HG03097 (cell line): ENCODE data around the gene TNFSF13B.
"Not testable (repeated sequence)": the region's sequence is repeated elsewhere in the genome, so short reads cannot be mapped to it uniquely, and the experiment has no call there.

Source experiments
- ATAC-seq: cut with Tn5 transposase; IDR thresholded peaks from one replicate; pipeline ENCODE4 v1.9.1; 2021; ENCODE audit not compliant: unreplicated experiment, low FRiP score

Gene TNFSF13B

GRCh38 chr13:108278466-108278865 lies 8.9 kb downstream of the TNFSF13B start:
- ATAC-seq, result no peak

- no peak for ATAC-seq
Observed at GRCh38 chr13:108281901-108282300, 12.4 kb downstream of the TNFSF13B start.

- ATAC-seq, result no peak
Observed at GRCh38 chr13:108283110-108283509, 13.6 kb downstream of the TNFSF13B start.

GRCh38 chr13:108288741-108289140 lies 19.2 kb downstream of the TNFSF13B start:
- ATAC-seq, result no peak

- no peak for ATAC-seq
Observed at GRCh38 chr13:108289819-108290218, 20.3 kb downstream of the TNFSF13B start.

GRCh38 chr13:108297114-108297513 lies 27.6 kb downstream of the TNFSF13B start:
- ATAC-seq, result no peak

- no peak for ATAC-seq
Observed at GRCh38 chr13:108302279-108302678, 32.8 kb downstream of the TNFSF13B start.

- ATAC-seq, result no peak
Observed at GRCh38 chr13:108304170-108305016, 34.9 kb downstream of the TNFSF13B start.

GRCh38 chr13:108305655-108306054 lies 36.1 kb downstream of the TNFSF13B start:
- no peak for ATAC-seq

GRCh38 chr13:108306860-108307259 lies 37.3 kb downstream of the TNFSF13B start:
- no peak for ATAC-seq

- not testable (repeated sequence) for ATAC-seq
Observed at GRCh38 chr13:108311596-108311995, 42.1 kb downstream of the TNFSF13B start.

- ATAC-seq, result no peak
Observed at GRCh38 chr13:108313382-108313781, 43.9 kb downstream of the TNFSF13B start.

- ATAC-seq, result no peak
Observed at GRCh38 chr13:108315273-108315672, 45.8 kb downstream of the TNFSF13B start.

- no peak for ATAC-seq
Observed at GRCh38 chr13:108315991-108316390, 46.5 kb downstream of the TNFSF13B start.

- ATAC-seq, result no peak
Observed at GRCh38 chr13:108316413-108316812, 46.9 kb downstream of the TNFSF13B start.

- peak; percentile 82 for ATAC-seq
Observed at GRCh38 chr13:108322206-108322824, 52.8 kb downstream of the TNFSF13B start.

- ATAC-seq, result no peak
Observed at GRCh38 chr13:108323031-108323430, 53.5 kb downstream of the TNFSF13B start.

GRCh38 chr13:108325863-108326262 lies 56.3 kb downstream of the TNFSF13B start:
- ATAC-seq, result no peak

GRCh38 chr13:108326309-108326708 lies 56.8 kb downstream of the TNFSF13B start:
- no peak for ATAC-seq

- no peak for ATAC-seq
Observed at GRCh38 chr13:108328848-108329247, 59.3 kb downstream of the TNFSF13B start.

- ATAC-seq, result no peak
Observed at GRCh38 chr13:108332791-108333190, 63.3 kb downstream of the TNFSF13B start.
